PFSK-1 (cell line): ENCODE results near the gene BRAT1.

Source experiments
- FOXP2 ChIP-seq: optimal IDR thresholded peaks from 2 replicates; pipeline ENCODE3; 2011; ENCODE audit warnings: borderline replicate concordance, control low read depth, inconsistent platforms; ENCODE audit not compliant: insufficient read depth; ENCODE audit errors: extremely low read length, extremely low read depth
- POLR2AphosphoS5 ChIP-seq: IDR thresholded peaks from 2 replicates; pipeline ENCODE4 v1.6.1; 2012; ENCODE audit warnings: low read depth, mild to moderate bottlenecking, control low read depth, low read length, moderate library complexity
- SIN3A ChIP-seq: IDR thresholded peaks from 2 replicates; pipeline ENCODE4 v1.6.1; 2012; ENCODE audit warnings: mild to moderate bottlenecking, low read length, moderate library complexity, borderline replicate concordance; ENCODE audit not compliant: insufficient read depth
- TAF1 ChIP-seq: IDR thresholded peaks from 2 replicates; pipeline ENCODE4 v1.6.1; 2012; ENCODE audit warnings: low read length, control low read depth, borderline replicate concordance; ENCODE audit not compliant: insufficient read depth
- TF ChIP-seq, protein P1 (sequence below), 2 experiments: IDR thresholded peaks; 2 replicates each; pipeline versions ENCODE4 v1.6.1 to v1.8.0; 2011 to 2012; ENCODE audit warnings: low read depth in 2 of 2, low read length in 2 of 2, control low read depth in 1 of 2, inconsistent platforms in 1 of 2, mild to moderate bottlenecking in 1 of 2, moderate library complexity in 1 of 2; ENCODE audit not compliant: insufficient read depth in 1 of 2

The BRAT1 gene

GRCh38 chr7:2537981-2538851 lies 17.1 kb downstream of the BRAT1 start:
- TF ChIP-seq TAF1 (no peak), SIN3A (no peak), FOXP2 (no peak), POLR2AphosphoS5 (no peak)
- TF ChIP-seq, protein P1, sequence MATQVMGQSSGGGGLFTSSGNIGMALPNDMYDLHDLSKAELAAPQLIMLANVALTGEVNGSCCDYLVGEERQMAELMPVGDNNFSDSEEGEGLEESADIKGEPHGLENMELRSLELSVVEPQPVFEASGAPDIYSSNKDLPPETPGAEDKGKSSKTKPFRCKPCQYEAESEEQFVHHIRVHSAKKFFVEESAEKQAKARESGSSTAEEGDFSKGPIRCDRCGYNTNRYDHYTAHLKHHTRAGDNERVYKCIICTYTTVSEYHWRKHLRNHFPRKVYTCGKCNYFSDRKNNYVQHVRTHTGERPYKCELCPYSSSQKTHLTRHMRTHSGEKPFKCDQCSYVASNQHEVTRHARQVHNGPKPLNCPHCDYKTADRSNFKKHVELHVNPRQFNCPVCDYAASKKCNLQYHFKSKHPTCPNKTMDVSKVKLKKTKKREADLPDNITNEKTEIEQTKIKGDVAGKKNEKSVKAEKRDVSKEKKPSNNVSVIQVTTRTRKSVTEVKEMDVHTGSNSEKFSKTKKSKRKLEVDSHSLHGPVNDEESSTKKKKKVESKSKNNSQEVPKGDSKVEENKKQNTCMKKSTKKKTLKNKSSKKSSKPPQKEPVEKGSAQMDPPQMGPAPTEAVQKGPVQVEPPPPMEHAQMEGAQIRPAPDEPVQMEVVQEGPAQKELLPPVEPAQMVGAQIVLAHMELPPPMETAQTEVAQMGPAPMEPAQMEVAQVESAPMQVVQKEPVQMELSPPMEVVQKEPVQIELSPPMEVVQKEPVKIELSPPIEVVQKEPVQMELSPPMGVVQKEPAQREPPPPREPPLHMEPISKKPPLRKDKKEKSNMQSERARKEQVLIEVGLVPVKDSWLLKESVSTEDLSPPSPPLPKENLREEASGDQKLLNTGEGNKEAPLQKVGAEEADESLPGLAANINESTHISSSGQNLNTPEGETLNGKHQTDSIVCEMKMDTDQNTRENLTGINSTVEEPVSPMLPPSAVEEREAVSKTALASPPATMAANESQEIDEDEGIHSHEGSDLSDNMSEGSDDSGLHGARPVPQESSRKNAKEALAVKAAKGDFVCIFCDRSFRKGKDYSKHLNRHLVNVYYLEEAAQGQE (IDR thresholded peaks at IDR 0.05; ENCODE audit: insufficient read depth in 1 of 2, low read depth in 2 of 2, low read length in 2 of 2), result no peak

DNA sequence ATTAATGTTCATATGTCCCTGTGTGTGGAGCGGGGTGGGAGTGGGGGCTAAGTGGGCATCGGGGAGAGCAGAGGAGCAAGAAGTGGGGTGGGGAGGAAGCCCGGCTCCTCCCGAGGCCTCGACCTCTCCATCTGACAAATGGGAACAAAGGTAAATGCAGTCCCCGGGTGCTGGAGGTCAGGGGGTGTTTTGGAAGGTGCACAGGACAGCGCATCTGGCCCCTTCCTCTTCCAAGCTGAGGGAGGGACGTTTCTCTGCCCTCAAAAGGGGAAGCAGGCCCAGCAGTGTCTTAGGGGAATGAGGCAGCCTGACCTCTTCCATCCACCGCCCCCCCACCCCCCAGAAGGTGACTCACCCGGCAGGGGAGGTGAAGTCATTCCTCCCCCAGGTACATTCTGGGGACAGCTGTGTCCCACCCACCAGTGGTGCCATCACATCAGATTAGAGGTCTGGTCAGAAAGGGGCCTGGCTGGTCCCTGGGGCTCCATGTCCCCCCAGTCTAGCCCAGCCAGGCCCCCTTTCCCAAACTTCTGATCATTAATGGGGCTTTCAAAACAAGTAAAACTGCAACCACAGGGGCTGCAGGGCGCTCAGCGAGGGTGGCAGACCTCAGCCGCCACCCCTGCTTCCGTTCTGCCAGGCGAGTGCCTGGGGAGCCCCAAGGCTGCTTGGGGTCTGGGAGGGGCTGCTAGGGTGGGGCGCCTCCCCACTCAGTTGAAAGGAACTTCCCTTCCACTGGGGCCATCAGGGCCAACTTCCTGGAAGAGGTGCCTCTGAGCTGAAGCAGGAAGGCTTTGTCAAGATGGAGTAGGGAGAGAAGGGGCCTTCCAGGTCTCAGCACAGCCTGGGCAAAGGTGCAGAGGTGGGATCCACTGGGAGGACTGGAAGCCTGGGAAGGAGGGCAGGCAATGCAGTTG lies 25.0 kb downstream of the BRAT1 start:
- TF ChIP-seq, protein P1 (IDR thresholded peaks at IDR 0.05; ENCODE audit: insufficient read depth in 1 of 2, low read depth in 2 of 2, low read length in 2 of 2), result no peak
- no peak for TF ChIP-seq SIN3A
- no peak for TF ChIP-seq TAF1
- TF ChIP-seq FOXP2, result no peak
- TF ChIP-seq POLR2AphosphoS5, result no peak

GRCh38 chr7:2529161-2530070 lies 25.9 kb downstream of the BRAT1 start:
- TF ChIP-seq, protein P1 (IDR thresholded peaks at IDR 0.05; ENCODE audit: insufficient read depth in 1 of 2, low read depth in 2 of 2, low read length in 2 of 2), result no peak
- no peak for TF ChIP-seq SIN3A

GRCh38 chr7:2528481-2529095 lies 26.7 kb downstream of the BRAT1 start:
- no peak for TF ChIP-seq POLR2AphosphoS5
- no peak for TF ChIP-seq TAF1
- TF ChIP-seq FOXP2, result no peak
- TF ChIP-seq, protein P1 (IDR thresholded peaks at IDR 0.05; ENCODE audit: insufficient read depth in 1 of 2, low read depth in 2 of 2, low read length in 2 of 2), result no peak
- no peak for TF ChIP-seq SIN3A
